Measurements from ENCODE around the gene WSCD1. TPM values are rescaled to one million over a fixed set of nuclear protein-coding genes. Genes with fewer than 3 reads are reported as not detected.

Gene WSCD1
- polyA plus RNA-seq, 3 donors, result not detected

DNA sequence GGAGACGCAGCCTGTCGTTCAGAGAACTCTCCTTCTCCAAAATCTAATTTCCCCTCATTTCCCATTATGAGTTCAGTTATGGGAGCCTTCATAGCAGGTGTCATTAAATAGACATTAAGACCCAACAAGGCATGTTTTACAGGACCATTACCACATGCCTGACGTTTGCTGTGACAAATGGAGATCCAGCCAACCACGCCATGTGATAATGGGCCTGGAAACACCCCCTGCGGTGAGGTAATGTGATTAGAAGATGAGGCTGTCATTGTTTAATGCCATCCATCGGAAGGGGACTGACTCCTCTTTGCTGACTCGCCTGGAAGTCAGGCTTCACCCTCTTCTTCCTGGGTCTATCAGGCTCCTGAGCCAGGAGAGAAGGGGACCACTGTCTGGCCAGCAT lies 76.9 kb downstream of the WSCD1 start:
- Histone ChIP-seq H3K27me3 (ENCODE audit: control insufficient read depth in 2 of 2, insufficient read depth in 2 of 2, low read length in 2 of 2) (no peaks in the 10 kb centered on the region), H3K79me2 (ENCODE audit: insufficient read depth, low read length) (no peaks in the 10 kb centered on the region), H4K20me1 (ENCODE audit: insufficient read depth, low read length) (no peaks in the 10 kb centered on the region), H3K9me3 (replicated peaks in 1 of 2; ENCODE audit: control insufficient read depth in 1 of 2, insufficient read depth in 1 of 2, low read length in 2 of 2) (no peaks in the 10 kb centered on the region), H2AFZ (ENCODE audit: insufficient read depth, low read depth, low read length, poor library complexity, severe bottlenecking) (no peak overlapping the region), H3K36me3 (replicated peaks in 1 of 2; ENCODE audit: control insufficient read depth in 1 of 2, insufficient read depth in 2 of 2, low read length in 2 of 2) (no peaks in the 10 kb centered on the region), H3K4me1 (ENCODE audit: control insufficient read depth in 1 of 2, insufficient read depth in 2 of 2, low read length in 2 of 2) (no peaks in the 10 kb centered on the region), H3K9ac (ENCODE audit: insufficient read depth, low read length, poor library complexity, severe bottlenecking) (no peak overlapping the region), H3K4me3 (replicated peaks in 1 of 3; ENCODE audit: low read depth in 2 of 3, low read length in 3 of 3) (no peak overlapping the region), H3K27ac (ENCODE audit: low read depth in 1 of 2, low read length in 2 of 2) (no peak overlapping the region), H3K4me2 (replicated peaks; ENCODE audit: extremely low read depth, low read length, poor library complexity, severe bottlenecking) (no peak overlapping the region)
- whole genome bisulfite sequencing (ENCODE audit: insufficient coverage), result 80% methylated on average over 4 of the region's 7 CpGs
- Mint-ChIP-seq H3K4me3 (no peak overlapping the region), H3K27ac (no peak overlapping the region), H3K36me3 (no peaks in the 10 kb centered on the region), H3K4me1 (no peaks in the 10 kb centered on the region), H3K27me3 (ENCODE audit: low read depth in 3 of 3) (peaks cover 0 to 4% (median 0%) of the 10 kb centered on the region in 3 donors), H3K9me3 (peaks cover 0 to 9% (median 2%) of the 10 kb centered on the region in 7 donors)
- intact Hi-C loops (cut with micrococcal nuclease), result no loop called here
- no peak for TF ChIP-seq CTCF (IDR thresholded peaks at IDR 0.05)
- DNase-seq, result no peak

DNA sequence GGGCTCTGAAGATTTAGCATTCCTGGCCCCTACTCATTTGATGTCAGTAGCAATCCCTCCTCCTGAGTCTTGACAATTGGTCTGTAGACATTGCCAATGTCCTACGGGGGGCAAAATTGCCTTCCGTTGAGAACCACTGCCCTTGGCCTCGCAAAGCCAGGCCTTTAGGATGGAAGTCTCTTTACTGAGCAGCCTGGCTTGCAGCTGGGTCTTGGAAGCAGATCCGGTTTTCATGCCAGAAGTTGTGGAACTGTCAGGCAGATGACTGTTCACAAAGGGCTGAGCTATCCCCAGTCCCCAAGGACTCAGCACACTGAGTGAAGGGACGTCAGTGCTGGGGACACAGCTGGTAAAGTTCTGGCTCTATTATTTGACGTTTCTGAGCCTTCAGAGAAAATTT lies 83.2 kb downstream of the WSCD1 start:
- H3K27me3 ChIP-seq (ENCODE audit: control insufficient read depth in 2 of 2, insufficient read depth in 2 of 2, low read length in 2 of 2), result no peaks in the 10 kb centered on the region
- H3K36me3 Mint-ChIP-seq, result no peaks in the 10 kb centered on the region
- no peak for TF ChIP-seq CTCF (IDR thresholded peaks at IDR 0.05)
- H3K4me3 Mint-ChIP-seq, result no peak overlapping the region
- H4K20me1 ChIP-seq (ENCODE audit: insufficient read depth, low read length), result no peaks in the 10 kb centered on the region
- H3K79me2 ChIP-seq (ENCODE audit: insufficient read depth, low read length), result no peaks in the 10 kb centered on the region
- no peak overlapping the region for H3K27ac Mint-ChIP-seq
- intact Hi-C loops (cut with micrococcal nuclease), result no loop called here
- no peak overlapping the region for H2AFZ ChIP-seq (ENCODE audit: insufficient read depth, low read depth, low read length, poor library complexity, severe bottlenecking)
- H3K4me1 ChIP-seq (ENCODE audit: control insufficient read depth in 1 of 2, insufficient read depth in 2 of 2, low read length in 2 of 2), result no peaks in the 10 kb centered on the region
- H3K4me2 ChIP-seq (replicated peaks; ENCODE audit: extremely low read depth, low read length, poor library complexity, severe bottlenecking), result no peak overlapping the region
- no peaks in the 10 kb centered on the region for H3K4me1 Mint-ChIP-seq
- H3K36me3 ChIP-seq (replicated peaks in 1 of 2; ENCODE audit: control insufficient read depth in 1 of 2, insufficient read depth in 2 of 2, low read length in 2 of 2), result no peaks in the 10 kb centered on the region
- peaks cover 0 to 7% (median 3%) of the 10 kb centered on the region in 7 donors for H3K9me3 Mint-ChIP-seq
- no peak overlapping the region for H3K4me3 ChIP-seq (replicated peaks in 1 of 3; ENCODE audit: low read depth in 2 of 3, low read length in 3 of 3)
- H3K27ac ChIP-seq (ENCODE audit: low read depth in 1 of 2, low read length in 2 of 2), result no peak overlapping the region
- no peak overlapping the region for H3K9ac ChIP-seq (ENCODE audit: insufficient read depth, low read length, poor library complexity, severe bottlenecking)
- H3K27me3 Mint-ChIP-seq (ENCODE audit: low read depth in 3 of 3), result peaks cover 0 to 4% (median 1%) of the 10 kb centered on the region in 3 donors
- WGBS (ENCODE audit: insufficient coverage), result 75% methylated on average over 6 of the region's 6 CpGs
- no peak for DNase-seq
- no peaks in the 10 kb centered on the region for H3K9me3 ChIP-seq (replicated peaks in 1 of 2; ENCODE audit: control insufficient read depth in 1 of 2, insufficient read depth in 1 of 2, low read length in 2 of 2)
